Limb (tissue), 2 donors: ENCODE data around the gene MESP2.

ENCODE experiments used
- DNase-seq, 2 donors: peaks; one replicate each; pipeline ENCODE4 v3.0.0-alpha.2; 2016; ENCODE audit errors: extremely low spot score in 2 of 2

MESP2 gene

GRCh38 chr15:89814112-89814742, 38.1 kb downstream of the MESP2 start:
- DNase-seq = no peak

- DNase-seq = no peak
Observed at GRCh38 chr15:89815769-89816168, 39.6 kb downstream of the MESP2 start.

- no peak for DNase-seq
Observed at GRCh38 chr15:89817701-89818280, 41.7 kb downstream of the MESP2 start.

GRCh38 chr15:89818287-89818686, 42.2 kb downstream of the MESP2 start:
- no peak for DNase-seq

GRCh38 chr15:89820666-89821611, 44.8 kb downstream of the MESP2 start:
- DNase-seq = no peak

GRCh38 chr15:89822026-89822425, 45.9 kb downstream of the MESP2 start:
- DNase-seq = no peak

- DNase-seq = no peak
Observed at GRCh38 chr15:89822611-89822950, 46.4 kb downstream of the MESP2 start.

- no peak for DNase-seq
Observed at GRCh38 chr15:89822951-89823711, 47.0 kb downstream of the MESP2 start.

- no peak for DNase-seq
Observed at GRCh38 chr15:89823836-89824606, 47.9 kb downstream of the MESP2 start.

- DNase-seq = no peak
Observed at GRCh38 chr15:89824607-89824867, 48.4 kb downstream of the MESP2 start.

GRCh38 chr15:89825271-89825940, 49.3 kb downstream of the MESP2 start:
- DNase-seq = no peak

- no peak for DNase-seq
Observed at GRCh38 chr15:89826671-89827655, 50.8 kb downstream of the MESP2 start.

- no peak for DNase-seq
Observed at GRCh38 chr15:89827829-89828228, 51.7 kb downstream of the MESP2 start.
